Activated T-helper 1 cell treated with anti-CD3 and anti-CD28 coated beads, Interleukin-12 subunit alpha, Interleukin-12 subunit beta, Interleukin-2, Interleukin-4 antibody, amounts not matched to agents 30 ng/mL and 10 ng/mL and 1 ng/mL, durations not matched to agents 14 hours and 24 hours and 36 hours (primary cell): ENCODE measurements around the gene WDR89. TPM values are rescaled to one million over a fixed set of nuclear protein-coding genes. Genes with fewer than 3 reads are reported as not detected.
"Not testable (repeated sequence)": the region's sequence is repeated elsewhere in the genome, so short reads cannot be mapped to it uniquely, and the experiment has no call there.

ENCODE experiments used
- DNase-seq: peaks from one replicate; pipeline ENCODE4 v3.0.0; 2021; ENCODE audit warnings: low spot score
- H3K27ac Mint-ChIP-seq: one replicate; pipeline ENCODE4 v1.8.0; 2021; ENCODE audit warnings: mild to moderate bottlenecking, mixed read lengths
- H3K27me3 Mint-ChIP-seq: one replicate; pipeline ENCODE4 v1.8.0; 2022; ENCODE audit warnings: mild to moderate bottlenecking, moderate library complexity, mixed read lengths; ENCODE audit not compliant: insufficient read depth
- H3K36me3 Mint-ChIP-seq: one replicate; pipeline ENCODE4 v1.8.0; 2021; ENCODE audit warnings: low read depth, mixed read lengths
- H3K4me1 Mint-ChIP-seq: one replicate; pipeline ENCODE4 v1.8.0; 2021; ENCODE audit warnings: low read depth, mixed read lengths
- H3K4me3 Mint-ChIP-seq: one replicate; pipeline ENCODE4 v1.8.0; 2021; ENCODE audit warnings: mild to moderate bottlenecking, moderate library complexity, mixed read lengths
- H3K9me3 Mint-ChIP-seq: one replicate; pipeline ENCODE4 v1.8.0; 2021; ENCODE audit warnings: mixed read lengths
- intact Hi-C: fragments of 100-400 bp; cut with micrococcal nuclease; formaldehyde crosslinking; loops from one replicate; pipeline ENCODE4 v1.15.1; 2024
- total RNA-seq: library from RNA; stranded (reverse); gene quantifications from 2 replicates; pipeline ENCODE4 v1.2.3, GENCODE V29; 2022

WDR89 gene
- total RNA-seq, 1 donor from 2014 or later: 26.8 TPM

- intact Hi-C loops: no loop called here
- no peak overlapping the region for H3K27ac Mint-ChIP-seq
Measured at GRCh38 chr14:63605041-63605532, 36.6 kb downstream of the WDR89 start.

GRCh38 chr14:63604626-63605025, 37.0 kb downstream of the WDR89 start:
- no peak overlapping the region for H3K4me3 Mint-ChIP-seq
- intact Hi-C loops: no loop called here
- no peak for DNase-seq
- H3K9me3 Mint-ChIP-seq: no peaks in the 10 kb centered on the region
- no peaks in the 10 kb centered on the region for H3K27me3 Mint-ChIP-seq
- peaks cover 5% of the 10 kb centered on the region for H3K4me1 Mint-ChIP-seq
- H3K27ac Mint-ChIP-seq: no peak overlapping the region
- H3K36me3 Mint-ChIP-seq: peaks cover 20% of the 10 kb centered on the region

More at GRCh38 chr14:63605041-63605532, 36.6 kb downstream of the WDR89 start:
- Mint-ChIP-seq H3K4me3 (no peak overlapping the region), H3K4me1 (peaks cover 5% of the 10 kb centered on the region), H3K27me3 (no peaks in the 10 kb centered on the region), H3K36me3 (peaks cover 21% of the 10 kb centered on the region), H3K9me3 (no peaks in the 10 kb centered on the region)
- no peak for DNase-seq

DNA sequence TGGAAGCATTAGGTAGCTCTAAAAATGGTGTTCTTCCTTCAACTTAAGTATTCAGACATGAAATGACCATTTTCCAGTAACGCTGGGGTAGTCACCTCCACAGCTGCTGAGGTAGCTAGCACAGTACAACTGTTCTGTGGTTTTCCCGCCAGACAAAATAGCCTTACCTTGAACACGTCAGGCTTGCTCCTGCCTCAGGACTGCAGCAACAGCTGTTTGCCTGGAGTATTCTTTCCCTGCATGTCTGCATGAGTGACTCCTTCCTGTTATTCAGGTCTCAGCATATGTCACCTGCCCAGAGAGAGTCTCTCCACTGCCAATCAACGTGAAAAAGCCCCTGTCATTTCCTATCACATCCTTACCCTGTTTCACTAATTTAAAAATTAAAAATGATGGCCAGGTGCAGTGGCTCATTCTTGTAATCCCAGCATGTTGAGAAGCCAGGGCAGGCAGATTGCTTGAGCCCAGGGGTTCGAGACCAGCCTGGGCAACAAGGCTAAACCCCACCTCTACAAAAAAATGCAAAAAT, 37.9 kb downstream of the WDR89 start:
- peaks cover 5% of the 10 kb centered on the region for H3K4me1 Mint-ChIP-seq
- peaks cover 28% of the 10 kb centered on the region for H3K36me3 Mint-ChIP-seq

DNA sequence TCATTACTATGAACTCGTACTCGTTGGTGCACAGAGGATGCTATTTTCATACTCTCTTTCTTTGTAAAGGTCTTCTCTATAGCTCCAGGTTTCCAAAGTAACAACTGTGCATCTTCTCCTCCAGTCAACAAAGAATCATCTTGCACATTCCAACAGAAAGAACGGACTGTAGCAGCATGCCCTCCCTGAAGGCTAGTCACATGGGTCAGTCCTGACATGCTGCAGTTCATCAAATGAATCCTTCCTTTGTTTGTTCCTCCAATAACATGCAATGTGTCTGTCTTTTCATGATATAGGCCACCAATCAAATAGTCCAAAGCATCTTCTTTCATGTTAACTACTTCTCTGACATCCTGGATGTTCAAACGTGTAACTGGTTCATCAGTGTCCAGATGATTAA, 42.9 kb downstream of the WDR89 start:
- intact Hi-C loops: no loop called here
- no peaks in the 10 kb centered on the region for H3K27me3 Mint-ChIP-seq
- DNase-seq: no peak
- no peak overlapping the region for H3K27ac Mint-ChIP-seq
- no peak overlapping the region for H3K4me3 Mint-ChIP-seq
- H3K4me1 Mint-ChIP-seq: no peaks in the 10 kb centered on the region
- H3K36me3 Mint-ChIP-seq: peaks cover 56% of the 10 kb centered on the region
- peaks cover 11% of the 10 kb centered on the region for H3K9me3 Mint-ChIP-seq

More for the DNA sequence above, 37.9 kb downstream of the WDR89 start:
- Mint-ChIP-seq H3K9me3 (no peaks in the 10 kb centered on the region), H3K27ac (no peak overlapping the region), H3K27me3 (no peaks in the 10 kb centered on the region), H3K4me3 (no peak overlapping the region)
- no peak for DNase-seq
- intact Hi-C loops: no loop called here

DNA sequence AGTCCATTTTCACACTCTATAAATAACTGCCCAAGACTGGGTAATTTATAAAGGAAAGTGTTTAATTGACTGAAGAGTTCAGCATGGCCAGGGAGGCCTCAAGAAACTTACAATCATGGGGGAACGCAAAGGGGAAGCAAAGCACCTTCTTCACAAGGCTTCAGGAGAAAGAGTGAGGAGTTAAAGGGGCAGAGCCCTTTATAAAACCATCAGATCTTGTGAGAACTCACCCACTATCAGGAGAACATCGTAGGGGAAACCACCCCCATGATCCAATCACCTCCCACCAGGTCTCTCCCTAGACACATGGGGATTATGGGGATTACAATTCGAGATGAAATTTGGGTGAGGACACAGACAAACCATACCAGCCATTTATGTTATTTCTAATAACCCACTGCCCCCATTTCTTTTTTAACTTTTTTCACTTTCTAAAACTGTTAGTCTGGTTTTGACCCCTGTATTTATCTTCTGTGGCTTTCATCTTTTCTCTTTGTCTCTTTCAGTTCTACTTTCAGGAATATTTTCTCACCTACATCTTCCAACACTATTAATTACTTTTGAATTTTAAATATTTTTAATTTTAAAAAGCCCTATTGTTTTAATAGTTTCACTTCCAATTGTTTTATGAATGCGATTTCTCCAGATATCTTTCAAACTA, 44.5 kb downstream of the WDR89 start:
- DNase-seq: no peak
- Mint-ChIP-seq H3K27me3 (no peaks in the 10 kb centered on the region), H3K4me3 (no peak overlapping the region), H3K9me3 (peaks cover 12% of the 10 kb centered on the region), H3K4me1 (no peaks in the 10 kb centered on the region), H3K36me3 (peaks cover 49% of the 10 kb centered on the region), H3K27ac (no peak overlapping the region)
- intact Hi-C loops: no loop called here

DNA sequence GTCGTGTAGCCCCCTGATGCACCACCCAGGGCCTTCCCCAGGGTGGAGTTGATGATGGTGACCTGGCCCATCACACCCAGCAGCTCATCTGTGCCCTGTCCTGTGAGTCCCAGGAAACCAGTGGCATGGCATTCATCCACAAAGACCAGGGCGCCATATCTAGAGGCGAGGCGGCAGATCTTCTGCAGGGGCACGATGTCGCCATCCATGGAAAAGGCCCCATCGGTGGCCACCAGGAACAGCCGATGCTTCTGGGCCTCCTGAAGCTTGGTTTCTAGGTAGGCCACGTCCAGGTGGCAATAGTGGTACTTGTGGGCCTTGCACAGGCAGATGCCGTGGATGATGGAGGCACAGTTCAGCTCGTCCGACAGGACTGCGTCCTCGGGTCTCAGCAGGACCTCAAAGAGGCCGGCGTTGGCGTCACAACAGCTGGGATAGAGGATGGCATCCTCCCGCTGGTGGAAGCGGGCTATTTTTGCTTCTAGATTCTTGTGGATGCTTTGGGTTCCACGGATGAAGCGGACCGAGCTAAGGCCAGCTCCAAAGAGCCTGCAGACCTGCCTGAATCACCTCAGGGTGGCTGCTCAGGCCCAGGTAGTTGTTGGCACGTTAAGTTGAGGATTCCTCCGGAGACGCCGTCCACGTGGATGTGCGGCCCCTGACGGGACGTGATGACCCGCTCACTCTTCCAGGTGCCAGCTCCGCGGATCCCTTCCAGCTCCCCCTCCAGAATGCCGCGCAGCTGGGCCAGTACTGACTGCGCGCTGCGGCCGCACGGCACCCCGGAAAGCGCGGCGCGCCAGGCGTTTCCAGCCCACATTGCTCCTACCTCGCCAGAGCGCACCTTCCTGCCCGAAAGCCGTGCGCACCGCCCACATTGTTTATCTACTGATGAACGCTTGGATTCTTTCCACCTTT, 47.0 kb downstream of the WDR89 start:
- H3K4me3 Mint-ChIP-seq: no peak overlapping the region
- no peak overlapping the region for H3K27ac Mint-ChIP-seq
- no peaks in the 10 kb centered on the region for H3K4me1 Mint-ChIP-seq
- H3K9me3 Mint-ChIP-seq: peaks cover 12% of the 10 kb centered on the region
- intact Hi-C loops: no loop called here
- H3K36me3 Mint-ChIP-seq: peaks cover 42% of the 10 kb centered on the region
- no peak for DNase-seq
- H3K27me3 Mint-ChIP-seq: no peaks in the 10 kb centered on the region

DNA sequence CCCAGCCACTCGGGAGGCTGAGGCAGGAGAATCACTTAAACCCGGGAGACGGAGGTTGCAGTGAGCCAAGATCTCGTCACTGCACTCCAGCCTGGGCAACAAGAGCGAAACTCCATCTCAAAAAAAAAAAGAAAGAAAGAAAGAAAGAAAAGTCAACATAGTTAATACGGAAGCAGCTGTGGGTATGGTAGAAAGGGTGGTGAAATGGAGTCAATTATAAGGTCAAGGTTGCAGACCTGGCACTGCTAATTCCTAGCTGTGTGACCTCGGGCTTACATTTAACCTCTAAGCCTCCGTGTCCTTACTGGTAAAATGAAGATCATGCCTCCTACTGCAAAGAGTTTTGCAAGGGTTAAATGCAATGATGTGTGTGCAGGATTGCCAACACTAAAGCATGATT, 58.6 kb downstream of the WDR89 start:
- H3K4me3 Mint-ChIP-seq, H3K27me3 Mint-ChIP-seq, DNase-seq, H3K27ac Mint-ChIP-seq, H3K9me3 Mint-ChIP-seq, H3K4me1 Mint-ChIP-seq, intact Hi-C loops, H3K36me3 Mint-ChIP-seq: not testable (repeated sequence)

DNA sequence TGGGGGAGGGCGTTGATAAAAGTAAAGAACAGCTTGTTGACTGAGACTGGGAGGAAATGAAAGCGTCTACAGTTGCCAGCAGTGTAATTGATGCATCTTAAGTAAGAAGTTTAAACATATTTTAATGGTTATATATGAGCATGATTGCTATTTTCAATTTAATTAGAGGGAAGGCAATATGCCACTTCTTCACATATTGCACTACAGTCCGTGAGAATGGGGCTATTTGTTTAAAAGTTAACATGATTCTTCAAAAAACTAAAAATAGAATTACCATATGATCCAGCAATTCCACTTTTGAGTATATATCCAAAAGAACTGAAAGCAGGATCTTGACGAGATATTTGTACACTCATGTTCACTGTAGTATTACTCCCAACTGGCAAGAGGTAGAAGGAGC, 60.2 kb downstream of the WDR89 start:
- no peak for DNase-seq
- H3K4me3 Mint-ChIP-seq: no peak overlapping the region
- H3K4me1 Mint-ChIP-seq: no peaks in the 10 kb centered on the region
- no peaks in the 10 kb centered on the region for H3K9me3 Mint-ChIP-seq
- no peaks in the 10 kb centered on the region for H3K36me3 Mint-ChIP-seq
- no peak overlapping the region for H3K27ac Mint-ChIP-seq
- peaks cover 5% of the 10 kb centered on the region for H3K27me3 Mint-ChIP-seq
- intact Hi-C loops: no loop called here

DNA sequence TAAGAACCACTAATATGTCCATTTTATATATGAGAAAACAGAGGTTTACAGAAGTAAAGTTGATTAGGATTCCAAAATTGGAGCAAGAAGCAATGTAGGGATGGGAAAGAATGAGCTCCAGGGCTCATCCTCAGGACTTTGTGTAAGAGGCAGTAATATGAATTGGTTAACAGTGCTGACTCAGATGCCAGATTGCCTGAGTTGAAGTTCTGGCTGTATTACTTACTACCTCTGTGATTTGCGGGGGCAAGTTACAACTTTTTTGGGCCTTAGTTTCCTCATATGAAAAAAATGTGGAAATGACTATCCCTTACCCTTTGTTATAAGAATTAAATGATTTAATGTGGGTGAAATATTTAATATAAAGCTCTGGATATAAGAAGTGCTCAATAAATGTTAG, 63.4 kb downstream of the WDR89 start:
- Mint-ChIP-seq H3K36me3 (no peaks in the 10 kb centered on the region), H3K27ac (no peak overlapping the region), H3K9me3 (no peaks in the 10 kb centered on the region), H3K4me3 (no peak overlapping the region), H3K4me1 (no peaks in the 10 kb centered on the region), H3K27me3 (peaks cover 5% of the 10 kb centered on the region)
- DNase-seq: no peak
- intact Hi-C loops: no loop called here

GRCh38 chr14:63573581-63573980, 68.1 kb downstream of the WDR89 start:
- intact Hi-C loops: no loop called here
- H3K4me3 Mint-ChIP-seq: no peak overlapping the region

GRCh38 chr14:63565448-63565847, 76.2 kb downstream of the WDR89 start:
- no peaks in the 10 kb centered on the region for H3K4me1 Mint-ChIP-seq
- peaks cover 15% of the 10 kb centered on the region for H3K27me3 Mint-ChIP-seq
- intact Hi-C loops: no loop called here
- DNase-seq: no peak
- H3K36me3 Mint-ChIP-seq: no peaks in the 10 kb centered on the region
- no peak overlapping the region for H3K4me3 Mint-ChIP-seq
- H3K27ac Mint-ChIP-seq: no peak overlapping the region
- no peaks in the 10 kb centered on the region for H3K9me3 Mint-ChIP-seq

More at GRCh38 chr14:63573581-63573980, 68.1 kb downstream of the WDR89 start:
- Mint-ChIP-seq H3K27me3 (peaks cover 13% of the 10 kb centered on the region), H3K9me3 (no peaks in the 10 kb centered on the region), H3K36me3 (no peaks in the 10 kb centered on the region), H3K4me1 (no peaks in the 10 kb centered on the region), H3K27ac (no peak overlapping the region)
- no peak for DNase-seq

DNA sequence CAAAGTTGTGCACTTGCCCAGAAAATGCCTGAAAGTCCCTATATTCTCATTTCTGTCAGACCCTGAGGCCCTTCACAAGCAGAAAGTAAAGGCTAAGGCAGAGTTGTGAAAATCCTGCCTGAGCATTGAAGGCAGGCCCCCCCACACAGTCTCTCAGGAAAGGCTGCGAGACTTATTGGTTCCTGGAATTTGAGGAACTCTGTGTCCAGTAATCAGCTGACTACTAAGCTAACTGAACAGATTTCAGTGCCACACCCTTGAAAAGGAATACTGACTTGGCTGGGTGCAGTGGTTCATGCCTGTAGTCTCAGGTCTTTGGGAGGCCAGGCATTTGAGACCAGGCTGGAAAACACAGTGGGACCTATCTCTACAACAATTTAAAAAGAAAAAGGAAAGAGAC, 77.4 kb downstream of the WDR89 start:
- intact Hi-C loops: no loop called here
- H3K27ac Mint-ChIP-seq: no peak overlapping the region
- H3K4me1 Mint-ChIP-seq: no peaks in the 10 kb centered on the region

More for the DNA sequence above, 77.4 kb downstream of the WDR89 start:
- Mint-ChIP-seq H3K36me3 (no peaks in the 10 kb centered on the region), H3K27me3 (peaks cover 14% of the 10 kb centered on the region), H3K9me3 (no peaks in the 10 kb centered on the region), H3K4me3 (no peak overlapping the region)
- no peak for DNase-seq
